ENCODE data around the gene NF1. TPM values are rescaled to one million over a fixed set of nuclear protein-coding genes. Genes with fewer than 3 reads are reported as not detected.
A peak's percentile ranks its signal among the peaks of the same experiment; 100 is the strongest.

NF1 gene
- total RNA-seq, 1 donor from 2014 or later = 42.5 TPM

DNA sequence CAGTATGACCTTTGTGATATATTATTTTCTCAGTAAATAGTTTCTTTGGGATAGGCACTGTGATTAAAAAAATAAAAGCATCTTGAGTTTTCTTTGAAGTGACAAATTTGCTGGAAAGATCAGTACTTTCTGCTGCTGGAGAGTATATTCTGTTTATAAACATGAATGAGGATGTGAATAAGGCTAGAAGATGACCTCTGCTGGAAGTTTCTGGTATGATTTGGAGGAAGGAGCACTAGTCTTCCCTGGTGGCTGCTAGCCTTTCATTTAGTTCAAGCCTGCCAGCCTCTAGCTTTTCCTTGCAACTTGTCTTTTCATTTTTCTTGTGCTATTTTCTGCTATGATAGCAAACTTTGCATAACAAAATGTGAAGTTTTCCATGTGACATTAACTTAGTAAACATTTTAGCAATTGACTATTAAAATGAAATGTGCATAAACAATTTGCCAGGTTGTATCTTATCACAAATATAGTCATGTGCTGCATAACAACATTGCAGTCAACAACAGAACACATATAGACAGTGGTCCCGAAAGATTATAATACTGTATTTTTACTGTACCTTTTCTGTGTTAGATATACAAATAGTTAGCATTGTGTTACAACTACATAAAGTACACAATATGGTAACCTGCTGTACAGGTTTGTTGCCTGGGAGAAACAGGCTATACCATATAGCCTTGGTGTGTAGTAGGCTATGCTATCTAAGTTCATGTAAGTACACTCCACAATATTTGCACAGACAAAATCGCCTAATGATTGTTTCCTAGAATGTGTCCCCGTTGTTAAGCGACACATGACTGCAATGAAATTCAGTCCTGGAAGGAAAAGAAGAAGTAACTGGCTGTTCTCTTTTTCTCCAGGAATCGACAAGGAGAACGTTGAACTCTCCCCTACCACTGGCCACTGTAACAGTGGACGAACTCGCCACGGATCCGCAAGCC is 278.6 kb downstream of the NF1 start:
- no peaks in the 10 kb centered on the region for H3K9me3 ChIP-seq (replicated peaks)
- peaks cover 13% of the 10 kb centered on the region for H3K4me1 ChIP-seq
- H3K27me3 ChIP-seq (ENCODE audit: low read depth) = no peaks in the 10 kb centered on the region
- DNase-seq = no peak
- intact Hi-C loops (cut with micrococcal nuclease) = no loop called here
- TF ChIP-seq, protein P1, sequence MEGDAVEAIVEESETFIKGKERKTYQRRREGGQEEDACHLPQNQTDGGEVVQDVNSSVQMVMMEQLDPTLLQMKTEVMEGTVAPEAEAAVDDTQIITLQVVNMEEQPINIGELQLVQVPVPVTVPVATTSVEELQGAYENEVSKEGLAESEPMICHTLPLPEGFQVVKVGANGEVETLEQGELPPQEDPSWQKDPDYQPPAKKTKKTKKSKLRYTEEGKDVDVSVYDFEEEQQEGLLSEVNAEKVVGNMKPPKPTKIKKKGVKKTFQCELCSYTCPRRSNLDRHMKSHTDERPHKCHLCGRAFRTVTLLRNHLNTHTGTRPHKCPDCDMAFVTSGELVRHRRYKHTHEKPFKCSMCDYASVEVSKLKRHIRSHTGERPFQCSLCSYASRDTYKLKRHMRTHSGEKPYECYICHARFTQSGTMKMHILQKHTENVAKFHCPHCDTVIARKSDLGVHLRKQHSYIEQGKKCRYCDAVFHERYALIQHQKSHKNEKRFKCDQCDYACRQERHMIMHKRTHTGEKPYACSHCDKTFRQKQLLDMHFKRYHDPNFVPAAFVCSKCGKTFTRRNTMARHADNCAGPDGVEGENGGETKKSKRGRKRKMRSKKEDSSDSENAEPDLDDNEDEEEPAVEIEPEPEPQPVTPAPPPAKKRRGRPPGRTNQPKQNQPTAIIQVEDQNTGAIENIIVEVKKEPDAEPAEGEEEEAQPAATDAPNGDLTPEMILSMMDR (IDR thresholded peaks at IDR 0.05; ENCODE audit: borderline replicate concordance) = peak; percentile 60
- H3K36me3 ChIP-seq = peaks cover 42% of the 10 kb centered on the region
- no peak overlapping the region for H3K27ac ChIP-seq (replicated peaks)
- no peak overlapping the region for H3K4me3 ChIP-seq

DNA sequence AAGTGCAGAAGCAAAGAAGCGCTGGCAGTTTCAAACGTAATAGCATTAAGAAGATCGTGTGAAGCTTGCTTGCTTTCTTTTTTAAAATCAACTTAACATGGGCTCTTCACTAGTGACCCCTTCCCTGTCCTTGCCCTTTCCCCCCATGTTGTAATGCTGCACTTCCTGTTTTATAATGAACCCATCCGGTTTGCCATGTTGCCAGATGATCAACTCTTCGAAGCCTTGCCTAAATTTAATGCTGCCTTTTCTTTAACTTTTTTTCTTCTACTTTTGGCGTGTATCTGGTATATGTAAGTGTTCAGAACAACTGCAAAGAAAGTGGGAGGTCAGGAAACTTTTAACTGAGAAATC is 279.3 kb downstream of the NF1 start:
- intact Hi-C loops (cut with micrococcal nuclease) = no loop called here
- TF ChIP-seq, protein P1 (IDR thresholded peaks at IDR 0.05; ENCODE audit: borderline replicate concordance) = no peak
- H3K27me3 ChIP-seq (ENCODE audit: low read depth) = no peaks in the 10 kb centered on the region
- DNase-seq = no peak
- peaks cover 13% of the 10 kb centered on the region for H3K4me1 ChIP-seq
- H3K27ac ChIP-seq (replicated peaks) = no peak overlapping the region
- peaks cover 35% of the 10 kb centered on the region for H3K36me3 ChIP-seq
- H3K9me3 ChIP-seq (replicated peaks) = no peaks in the 10 kb centered on the region
- H3K4me3 ChIP-seq = no peak overlapping the region

DNA sequence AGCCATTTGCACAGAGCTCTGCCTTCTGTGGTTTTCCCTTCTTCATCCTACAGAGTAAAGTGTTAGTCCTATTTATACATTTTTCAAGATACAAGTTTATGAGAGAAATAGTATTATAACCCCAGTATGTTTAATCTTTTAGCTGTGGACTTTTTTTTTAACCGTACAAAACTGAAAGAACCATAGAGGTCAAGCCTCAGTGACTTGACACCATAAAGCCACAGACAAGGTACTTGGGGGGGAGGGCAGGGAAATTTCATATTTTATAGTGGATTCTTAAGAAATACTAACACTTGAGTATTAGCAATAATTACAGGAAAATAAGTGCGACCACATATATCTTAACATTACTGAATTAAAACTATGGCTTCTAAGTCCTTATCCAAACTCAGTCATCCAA is 279.7 kb downstream of the NF1 start:
- no peak overlapping the region for H3K4me3 ChIP-seq
- DNase-seq = no peak
- no peak overlapping the region for H3K27ac ChIP-seq (replicated peaks)
- TF ChIP-seq, protein P1 (IDR thresholded peaks at IDR 0.05; ENCODE audit: borderline replicate concordance) = no peak
- no peaks in the 10 kb centered on the region for H3K27me3 ChIP-seq (ENCODE audit: low read depth)
- peaks cover 13% of the 10 kb centered on the region for H3K4me1 ChIP-seq
- intact Hi-C loops (cut with micrococcal nuclease) = no loop called here
- H3K36me3 ChIP-seq = peaks cover 31% of the 10 kb centered on the region
- no peaks in the 10 kb centered on the region for H3K9me3 ChIP-seq (replicated peaks)

DNA sequence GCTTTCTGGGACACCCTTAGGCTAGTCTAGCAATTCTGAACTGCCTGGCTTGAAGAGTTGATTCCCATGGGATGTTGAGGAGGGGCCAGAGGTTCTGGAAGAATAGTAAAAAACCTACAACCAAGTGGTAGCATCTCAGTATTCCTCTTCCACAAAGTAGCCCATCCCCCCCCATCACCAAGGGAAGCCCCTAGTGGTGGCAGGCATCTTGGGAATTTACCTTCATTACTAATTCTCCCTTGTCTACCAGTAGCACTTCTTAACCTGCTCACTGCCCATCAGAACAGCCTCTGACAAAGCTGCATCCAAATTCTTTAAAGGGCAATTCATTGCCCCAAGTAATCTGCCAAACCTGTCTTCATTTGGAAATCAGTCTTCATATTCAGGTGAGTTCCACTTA is 283.9 kb downstream of the NF1 start:
- Histone ChIP-seq H3K27ac (replicated peaks) (no peak overlapping the region), H3K27me3 (ENCODE audit: low read depth) (no peaks in the 10 kb centered on the region), H3K36me3 (peaks cover 33% of the 10 kb centered on the region), H3K4me3 (no peak overlapping the region), H3K4me1 (no peaks in the 10 kb centered on the region), H3K9me3 (replicated peaks) (no peaks in the 10 kb centered on the region)
- intact Hi-C loops (cut with micrococcal nuclease) = no loop called here
- DNase-seq = no peak
- TF ChIP-seq, protein P1 (IDR thresholded peaks at IDR 0.05; ENCODE audit: borderline replicate concordance) = no peak

DNA sequence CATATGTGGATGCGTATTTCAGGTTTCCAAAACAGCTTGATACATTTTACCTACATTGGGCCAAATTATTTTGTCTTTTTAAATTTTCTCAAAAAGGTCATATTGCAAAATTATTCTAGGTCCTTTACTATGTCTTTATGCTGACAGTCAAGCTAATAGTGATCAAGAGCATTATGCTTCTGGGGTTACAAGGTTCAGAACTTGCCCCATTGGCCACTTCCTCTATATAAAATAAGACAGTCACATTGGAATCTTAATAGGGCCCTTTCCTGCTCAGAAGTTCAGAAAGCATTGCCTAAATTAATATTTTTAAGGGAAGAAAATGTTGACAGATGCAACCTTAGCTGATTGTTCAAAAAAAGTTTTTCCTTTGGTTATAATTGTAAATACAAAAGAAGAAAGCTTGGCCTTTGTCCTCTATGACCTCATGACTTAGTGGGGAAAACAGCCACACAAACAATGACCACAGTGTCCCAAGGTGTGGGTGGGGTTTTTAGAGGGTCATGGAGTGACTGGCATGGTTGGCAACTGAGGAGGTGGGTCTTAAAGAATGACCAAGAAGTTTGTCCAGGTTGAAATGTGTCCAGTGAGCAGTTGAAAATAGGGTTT is 284.9 kb downstream of the NF1 start:
- Histone ChIP-seq H3K4me3 (no peak overlapping the region), H3K4me1 (no peaks in the 10 kb centered on the region), H3K9me3 (replicated peaks) (no peaks in the 10 kb centered on the region), H3K36me3 (peaks cover 22% of the 10 kb centered on the region), H3K27me3 (ENCODE audit: low read depth) (no peaks in the 10 kb centered on the region), H3K27ac (replicated peaks) (no peak overlapping the region)
- TF ChIP-seq, protein P1 (IDR thresholded peaks at IDR 0.05; ENCODE audit: borderline replicate concordance) = no peak
- DNase-seq = no peak
- intact Hi-C loops (cut with micrococcal nuclease) = no loop called here

Data from left ventricle myocardium inferior (tissue), 1 donor.